ENCODE results near the gene SCP2.

- TF ChIP-seq CTCF (IDR thresholded peaks at IDR 0.05) (no peak), EP300 (IDR thresholded peaks at IDR 0.05; ENCODE audit: low read depth) (no peak), POLR2A (IDR thresholded peaks at IDR 0.05) (no peak), POLR2AphosphoS5 (IDR thresholded peaks at IDR 0.05) (no peak)
Measured at GRCh38 chr1:53081384-53082066, 154.4 kb downstream of the SCP2 start.
